Lower leg skin (tissue), 4 donors: ENCODE data around the gene MYL6B. TPM values are rescaled to one million over a fixed set of nuclear protein-coding genes. Genes with fewer than 3 reads are reported as not detected.
A peak's percentile ranks its signal among the peaks of the same experiment; 100 is the strongest.
"Not testable (repeated sequence)": the region's sequence is repeated elsewhere in the genome, so short reads cannot be mapped to it uniquely, and the experiment has no call there.

Experiments
- DNase-seq, 2 donors: peaks; one replicate each; pipeline ENCODE4 v3.0.0-alpha.2; 2019; ENCODE audit warnings: low spot score in 2 of 2
- H3K4me3 ChIP-seq: fragments of 200-600 bp; sonication (generic); 2 replicates; pipeline ENCODE4 v1.5.1; 2017; ENCODE audit warnings: mild to moderate bottlenecking, low read depth; ENCODE audit not compliant: poor library complexity, severe bottlenecking
- POLR2A ChIP-seq, 2 donors: fragments of 450-650 bp; IDR thresholded peaks; one replicate each; pipeline ENCODE4 v1.6.1; 2016 to 2017; ENCODE audit warnings: antibody characterized with exemption in 2 of 2, mild to moderate bottlenecking in 1 of 2, moderate library complexity in 1 of 2
- WGBS, 2 donors: methylation state at CpG; one replicate each; pipeline ENCODE4 v1.1.5; 2018; 5-methylcytosine and 5-hydroxymethylcytosine counted together
- intact Hi-C: fragments of 100-400 bp; cut with DNase I; formaldehyde crosslinking; loops from one replicate; pipeline ENCODE4 v1.15.0; 2023; ENCODE audit warnings: low total_unique reads
- total RNA-seq, 4 donors: library from RNA; depleted of rRNA; stranded (reverse); fragments of >200 nt; gene quantifications; one replicate each; pipeline ENCODE4 v1.1.0, GENCODE V29; 2016
- TF ChIP-seq, protein P1 (sequence below), 3 donors: fragments of 450-650 bp; IDR thresholded peaks; one replicate each; pipeline ENCODE4 v1.5.1; 2016; ENCODE audit warnings: antibody characterized with exemption in 3 of 3, mild to moderate bottlenecking in 3 of 3, moderate library complexity in 2 of 3

The MYL6B gene
- total RNA-seq, 4 donors from 2014 or later = 9.0 to 40.1 (median 22.5) TPM

- no peak overlapping the region for H3K4me3 ChIP-seq
- intact Hi-C loops = no loop called here
- 71 to 73% methylated on average over 5 of the region's 5 CpGs for WGBS, 2 donors
- TF ChIP-seq, protein P1, sequence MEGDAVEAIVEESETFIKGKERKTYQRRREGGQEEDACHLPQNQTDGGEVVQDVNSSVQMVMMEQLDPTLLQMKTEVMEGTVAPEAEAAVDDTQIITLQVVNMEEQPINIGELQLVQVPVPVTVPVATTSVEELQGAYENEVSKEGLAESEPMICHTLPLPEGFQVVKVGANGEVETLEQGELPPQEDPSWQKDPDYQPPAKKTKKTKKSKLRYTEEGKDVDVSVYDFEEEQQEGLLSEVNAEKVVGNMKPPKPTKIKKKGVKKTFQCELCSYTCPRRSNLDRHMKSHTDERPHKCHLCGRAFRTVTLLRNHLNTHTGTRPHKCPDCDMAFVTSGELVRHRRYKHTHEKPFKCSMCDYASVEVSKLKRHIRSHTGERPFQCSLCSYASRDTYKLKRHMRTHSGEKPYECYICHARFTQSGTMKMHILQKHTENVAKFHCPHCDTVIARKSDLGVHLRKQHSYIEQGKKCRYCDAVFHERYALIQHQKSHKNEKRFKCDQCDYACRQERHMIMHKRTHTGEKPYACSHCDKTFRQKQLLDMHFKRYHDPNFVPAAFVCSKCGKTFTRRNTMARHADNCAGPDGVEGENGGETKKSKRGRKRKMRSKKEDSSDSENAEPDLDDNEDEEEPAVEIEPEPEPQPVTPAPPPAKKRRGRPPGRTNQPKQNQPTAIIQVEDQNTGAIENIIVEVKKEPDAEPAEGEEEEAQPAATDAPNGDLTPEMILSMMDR (IDR thresholded peaks at IDR 0.05) = no peak
- TF ChIP-seq POLR2A (IDR thresholded peaks at IDR 0.05) = no peak
- no peak for DNase-seq
These were observed 1.3 kb downstream of the MYL6B start for GRCh38 chr12:56153678-56154065.

DNA sequence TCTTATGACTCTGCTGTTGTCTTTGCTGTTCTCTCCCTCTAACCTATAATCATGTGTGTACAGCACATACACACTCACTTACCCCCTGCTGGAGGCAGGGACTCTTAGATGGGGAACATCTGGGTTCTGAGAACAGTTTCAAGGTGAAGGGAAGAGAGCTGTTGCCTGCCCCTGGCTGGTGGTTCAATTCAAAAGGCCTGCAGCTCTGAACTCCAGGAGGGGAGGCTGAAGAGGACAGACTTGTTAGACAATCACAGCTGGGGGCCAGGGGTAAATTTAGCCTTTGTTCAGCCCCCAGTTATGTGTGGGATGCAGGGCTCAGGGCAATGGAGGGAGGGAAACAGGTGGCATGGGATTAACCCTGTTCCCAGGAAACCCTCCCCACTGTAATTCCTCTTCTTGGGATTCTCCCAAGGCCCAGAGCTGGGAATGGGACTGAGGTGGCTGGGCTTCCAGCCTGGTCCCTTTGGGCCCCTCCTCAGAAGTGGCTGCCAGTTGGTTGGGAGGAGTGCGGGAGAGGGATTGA lies 1.9 kb downstream of the MYL6B start:
- intact Hi-C loops = no loop called here
- WGBS, 2 donors = 100% methylated on average over 1 of the region's 1 CpG
- H3K4me3 ChIP-seq = no peak overlapping the region
- DNase-seq = no peak
- no peak for TF ChIP-seq POLR2A (IDR thresholded peaks at IDR 0.05)
- TF ChIP-seq, protein P1 (IDR thresholded peaks at IDR 0.05) = no peak

DNA sequence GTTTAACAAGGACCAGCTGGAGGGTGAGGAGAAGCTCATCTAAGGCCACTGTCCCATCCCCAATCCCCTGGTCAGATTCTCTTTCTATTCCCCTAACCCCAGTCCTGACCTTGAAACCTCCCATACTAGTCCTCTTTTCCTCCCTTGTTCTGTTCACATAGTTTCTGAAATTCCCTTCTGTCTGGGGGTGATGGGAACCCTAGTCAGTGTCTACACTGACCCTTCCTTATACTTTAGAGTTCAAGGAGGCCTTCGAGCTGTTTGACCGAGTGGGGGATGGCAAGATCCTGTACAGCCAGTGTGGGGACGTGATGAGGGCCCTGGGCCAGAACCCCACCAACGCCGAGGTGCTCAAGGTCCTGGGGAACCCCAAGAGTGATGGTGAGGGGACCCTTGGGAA lies 2.4 kb downstream of the MYL6B start:
- no peak overlapping the region for H3K4me3 ChIP-seq
- intact Hi-C loops = no loop called here
- DNase-seq = no peak
- WGBS, 2 donors = 91 to 93% methylated on average over 5 of the region's 5 CpGs
- TF ChIP-seq, protein P1 (IDR thresholded peaks at IDR 0.05) = no peak
- TF ChIP-seq POLR2A (IDR thresholded peaks at IDR 0.05) = no peak

DNA sequence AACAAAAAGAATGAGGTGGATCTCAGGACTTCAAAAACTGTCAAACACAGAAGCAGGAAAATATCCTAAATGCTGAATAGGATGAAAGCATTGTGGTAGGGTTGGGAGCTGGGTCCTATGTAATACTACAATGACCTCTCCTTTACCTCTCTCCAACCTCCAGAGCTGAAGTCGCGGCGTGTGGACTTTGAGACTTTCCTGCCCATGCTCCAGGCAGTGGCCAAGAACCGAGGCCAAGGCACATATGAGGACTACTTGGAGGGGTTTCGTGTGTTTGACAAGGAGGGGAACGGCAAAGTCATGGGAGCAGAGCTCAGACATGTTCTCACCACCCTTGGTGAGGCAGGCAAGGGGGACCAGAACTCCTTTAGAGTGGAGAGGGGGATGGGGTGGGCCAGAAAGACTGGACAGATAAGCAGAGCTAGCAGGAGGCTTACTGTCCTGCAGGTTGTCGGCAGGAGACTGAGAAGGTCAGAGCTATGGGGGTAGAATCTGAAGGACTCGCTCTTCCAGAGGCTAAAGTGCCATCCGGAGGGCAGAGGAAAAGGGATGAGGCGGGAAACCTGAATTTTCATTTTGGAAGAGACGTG lies 3.0 kb downstream of the MYL6B start:
- TF ChIP-seq POLR2A (IDR thresholded peaks at IDR 0.05) = no peak
- TF ChIP-seq, protein P1 (IDR thresholded peaks at IDR 0.05) = no peak
- DNase-seq = no peak
- WGBS, 2 donors = 94 to 97% methylated on average over 11 of the region's 11 CpGs
- intact Hi-C loops = no loop called here
- no peak overlapping the region for H3K4me3 ChIP-seq

- DNase-seq, intact Hi-C loops: not testable (repeated sequence)
- WGBS, 2 donors = 85 to 90% methylated on average over 21 of the region's 21 CpGs
- peak overlapping the region; percentile 4 for H3K4me3 ChIP-seq
These were observed 4.2 kb downstream of the MYL6B start for GRCh38 chr12:56156464-56157200.

GRCh38 chr12:56157201-56158028 lies 5.0 kb downstream of the MYL6B start:
- WGBS, 2 donors = 3 to 4% methylated on average over 44 to 45 of the region's 45 CpGs
- no peak for TF ChIP-seq POLR2A (IDR thresholded peaks at IDR 0.05)
- TF ChIP-seq, protein P1 (IDR thresholded peaks at IDR 0.05) = peak in 1 of 3 donors; percentile 75
- intact Hi-C loops = loop anchor here (2.0 kb wide), 1 partner anchor 29 kb away; the partner anchor contains the start of gene ESYT1
- DNase-seq = peak; percentile 74 to 96
- H3K4me3 ChIP-seq = peak overlapping the region; percentile 4
